Calu3 (cell line): ENCODE data around the gene C4orf50. TPM values are rescaled to one million over a fixed set of nuclear protein-coding genes. Genes with fewer than 3 reads are reported as not detected.

Experiments used
- BruUV-seq: library from RNA; stranded (reverse); fragments of 400-500 nt; replicated peaks from 2 replicates; lab custom pipeline; 2021; lab: Mats Ljungman, UMichigan
- CTCF ChIA-PET: fragments of 300-600 bp; sonication (Branson Sonifier 250); formaldehyde crosslinking; loops from one replicate; lab custom pipeline; 2022; ENCODE audit warnings: antibody characterized with exemption; lab: Charles Lee
- DNase-seq: peaks from one replicate; pipeline ENCODE4 v3.0.0; 2022
- H3K27ac Mint-ChIP-seq: one replicate; pipeline ENCODE4 v1.8.0; 2022; ENCODE audit warnings: mixed read lengths; ENCODE audit not compliant: unreplicated experiment
- H3K27me3 Mint-ChIP-seq: one replicate; pipeline ENCODE4 v1.8.0; 2022; ENCODE audit warnings: mixed read lengths; ENCODE audit not compliant: unreplicated experiment
- H3K36me3 Mint-ChIP-seq: one replicate; pipeline ENCODE4 v1.8.0; 2022; ENCODE audit warnings: mild to moderate bottlenecking, moderate library complexity, mixed read lengths; ENCODE audit not compliant: insufficient read depth, unreplicated experiment
- H3K4me1 Mint-ChIP-seq: one replicate; pipeline ENCODE4 v1.8.0; 2022; ENCODE audit warnings: mild to moderate bottlenecking, low read depth, mixed read lengths; ENCODE audit not compliant: unreplicated experiment
- H3K4me3 Mint-ChIP-seq: one replicate; pipeline ENCODE4 v1.8.0; 2022; ENCODE audit warnings: mild to moderate bottlenecking, low read depth, moderate library complexity, mixed read lengths; ENCODE audit not compliant: unreplicated experiment
- H3K9me3 Mint-ChIP-seq: one replicate; pipeline ENCODE4 v1.8.0; 2022; ENCODE audit warnings: low read depth, mixed read lengths; ENCODE audit not compliant: unreplicated experiment
- CTCF ChIP-seq: fragments of 200-600 bp; IDR thresholded peaks from one replicate; pipeline ENCODE4 v1.8.0; 2022; ENCODE audit warnings: antibody characterized with exemption; ENCODE audit not compliant: unreplicated experiment
- intact Hi-C: fragments of 100-400 bp; cut with micrococcal nuclease; formaldehyde crosslinking; loops from one replicate; pipeline ENCODE4 v1.10.0; 2022; ENCODE audit not compliant: unreplicated experiment
- total RNA-seq: library from RNA; stranded (reverse); gene quantifications from 2 replicates; pipeline ENCODE4 v1.2.3, GENCODE V29; 2022

C4orf50 gene
- total RNA-seq, 1 experiment from 2014 or later: not detected

DNA sequence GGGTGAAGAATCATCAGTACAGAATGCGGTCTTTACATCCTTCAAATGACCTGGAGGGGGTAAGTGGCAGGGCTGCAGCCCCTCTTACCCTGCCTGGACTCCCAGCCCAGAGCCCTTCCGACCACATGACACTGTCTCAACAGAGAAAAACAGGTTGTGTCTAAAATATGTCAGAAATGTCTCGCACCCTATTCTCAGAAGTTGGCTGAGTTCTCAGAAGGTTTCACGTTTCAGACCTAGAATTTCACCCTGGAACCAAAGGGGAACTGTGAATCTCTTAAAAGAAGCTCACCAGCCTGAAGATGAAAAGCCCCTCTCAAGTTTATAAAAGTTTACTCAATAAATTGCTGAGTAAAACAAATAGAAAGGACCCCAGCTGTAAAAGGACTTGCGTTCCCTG, 118.3 kb downstream of the C4orf50 start:
- Mint-ChIP-seq H3K4me1 (no peaks in the 10 kb centered on the region), H3K27ac (no peak overlapping the region), H3K36me3 (no peaks in the 10 kb centered on the region), H3K27me3 (no peaks in the 10 kb centered on the region), H3K4me3 (no peak overlapping the region), H3K9me3 (peaks cover 4% of the 10 kb centered on the region)
- DNase-seq: no peak
- intact Hi-C loops: no loop called here
- no TSS peak for BruUV-seq
- CTCF ChIA-PET: no interaction called here
- no peak for TF ChIP-seq CTCF

DNA sequence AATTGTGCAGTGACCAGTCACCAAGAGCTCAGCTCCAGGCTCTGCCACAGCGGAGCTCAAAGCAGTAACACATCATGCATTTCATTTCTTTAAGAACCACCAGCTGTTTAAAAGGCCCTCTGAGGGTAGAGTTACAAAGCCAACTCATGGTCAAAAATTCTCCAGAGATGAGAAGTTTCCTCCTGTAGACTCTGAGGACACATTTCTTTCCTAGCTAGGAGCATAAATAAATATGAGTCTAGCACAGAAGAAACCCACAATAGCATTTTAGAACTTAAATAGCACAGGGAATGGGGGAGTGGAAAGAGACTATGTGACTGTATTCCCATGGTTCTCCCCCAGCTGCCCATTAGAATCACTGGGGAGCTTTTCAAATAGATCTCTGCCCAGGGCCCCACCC, 118.8 kb downstream of the C4orf50 start:
- Mint-ChIP-seq H3K36me3 (no peaks in the 10 kb centered on the region), H3K27me3 (no peaks in the 10 kb centered on the region), H3K4me3 (no peak overlapping the region), H3K27ac (no peak overlapping the region), H3K9me3 (peaks cover 4% of the 10 kb centered on the region), H3K4me1 (no peaks in the 10 kb centered on the region)
- CTCF ChIA-PET: no interaction called here
- intact Hi-C loops: no loop called here
- DNase-seq: no peak
- BruUV-seq: no TSS peak
- TF ChIP-seq CTCF: no peak

- Mint-ChIP-seq H3K9me3 (peaks cover 4% of the 10 kb centered on the region), H3K4me1 (no peaks in the 10 kb centered on the region), H3K27ac (no peak overlapping the region), H3K4me3 (no peak overlapping the region), H3K27me3 (no peaks in the 10 kb centered on the region), H3K36me3 (no peaks in the 10 kb centered on the region)
- intact Hi-C loops: no loop called here
- no TSS peak for BruUV-seq
- CTCF ChIA-PET: no interaction called here
- no peak for TF ChIP-seq CTCF
- no peak for DNase-seq
Measured at GRCh38 chr4:5897674-5898073, 120.6 kb downstream of the C4orf50 start.

GRCh38 chr4:5895287-5895686, 122.9 kb downstream of the C4orf50 start:
- intact Hi-C loops: no loop called here
- no TSS peak for BruUV-seq
- H3K27ac Mint-ChIP-seq: no peak overlapping the region
- H3K27me3 Mint-ChIP-seq: no peaks in the 10 kb centered on the region
- TF ChIP-seq CTCF: no peak
- H3K4me1 Mint-ChIP-seq: no peaks in the 10 kb centered on the region
- no peak overlapping the region for H3K4me3 Mint-ChIP-seq
- peaks cover 7% of the 10 kb centered on the region for H3K9me3 Mint-ChIP-seq
- CTCF ChIA-PET: no interaction called here
- no peak for DNase-seq
- H3K36me3 Mint-ChIP-seq: no peaks in the 10 kb centered on the region
